Body of pancreas (tissue), 4 donors: ENCODE measurements around the gene AUTS2.

Source experiments
- POLR2A ChIP-seq, 3 donors: fragments of 450-650 bp; IDR thresholded peaks; one replicate each; pipeline ENCODE4 v1.6.1; 2016; ENCODE audit warnings: antibody characterized with exemption in 3 of 3, mild to moderate bottlenecking in 2 of 3
- TF ChIP-seq, protein P1 (sequence below), 7 experiments: fragments of 450-650 bp in 4 of 7; fragments of 200-600 bp in 3 of 7; sonication (generic) in 3 of 7; IDR thresholded peaks; one replicate each; pipeline ENCODE4 v1.5.1; 2016 to 2019; ENCODE audit warnings: antibody characterized with exemption in 7 of 7

GRCh38 chr7:69860941-69861622 is 262.8 kb downstream of the AUTS2 start:
- TF ChIP-seq, protein P1, sequence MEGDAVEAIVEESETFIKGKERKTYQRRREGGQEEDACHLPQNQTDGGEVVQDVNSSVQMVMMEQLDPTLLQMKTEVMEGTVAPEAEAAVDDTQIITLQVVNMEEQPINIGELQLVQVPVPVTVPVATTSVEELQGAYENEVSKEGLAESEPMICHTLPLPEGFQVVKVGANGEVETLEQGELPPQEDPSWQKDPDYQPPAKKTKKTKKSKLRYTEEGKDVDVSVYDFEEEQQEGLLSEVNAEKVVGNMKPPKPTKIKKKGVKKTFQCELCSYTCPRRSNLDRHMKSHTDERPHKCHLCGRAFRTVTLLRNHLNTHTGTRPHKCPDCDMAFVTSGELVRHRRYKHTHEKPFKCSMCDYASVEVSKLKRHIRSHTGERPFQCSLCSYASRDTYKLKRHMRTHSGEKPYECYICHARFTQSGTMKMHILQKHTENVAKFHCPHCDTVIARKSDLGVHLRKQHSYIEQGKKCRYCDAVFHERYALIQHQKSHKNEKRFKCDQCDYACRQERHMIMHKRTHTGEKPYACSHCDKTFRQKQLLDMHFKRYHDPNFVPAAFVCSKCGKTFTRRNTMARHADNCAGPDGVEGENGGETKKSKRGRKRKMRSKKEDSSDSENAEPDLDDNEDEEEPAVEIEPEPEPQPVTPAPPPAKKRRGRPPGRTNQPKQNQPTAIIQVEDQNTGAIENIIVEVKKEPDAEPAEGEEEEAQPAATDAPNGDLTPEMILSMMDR (IDR thresholded peaks at IDR 0.05) = no peak
- TF ChIP-seq POLR2A (IDR thresholded peaks at IDR 0.05) = no peak
